Measurements from ENCODE around the gene HDLBP.

GRCh38 chr2:241279413-241279812, 36.1 kb downstream of the HDLBP start:
- TF ChIP-seq CTCF (IDR thresholded peaks at IDR 0.05; ENCODE audit: insufficient read depth, low read length) (no peak), GABPA (IDR thresholded peaks at IDR 0.05; ENCODE audit: low read depth) (no peak)

All from HL-60 (cell line).